Epithelial cell of prostate (primary cell): ENCODE results near the gene P2RX7.
"Not testable (repeated sequence)": the region's sequence is repeated elsewhere in the genome, so short reads cannot be mapped to it uniquely, and the experiment has no call there.

Experiments
- DNase-seq: peaks from one replicate; pipeline ENCODE4 v3.0.0-alpha.2; 2011; ENCODE audit warnings: low read depth, low spot score
- H3K27ac ChIP-seq: fragments of 450-650 bp; 2 replicates; pipeline ENCODE4 v1.5.1; 2017; ENCODE audit warnings: mild to moderate bottlenecking

The P2RX7 gene

GRCh38 chr12:121130866-121131373 is 1.8 kb upstream of the P2RX7 start:
- DNase-seq, result no peak
- no peak overlapping the region for H3K27ac ChIP-seq

GRCh38 chr12:121131941-121132341 is 735 bp upstream of the P2RX7 start:
- H3K27ac ChIP-seq, result no peak overlapping the region
- DNase-seq, result no peak

DNA sequence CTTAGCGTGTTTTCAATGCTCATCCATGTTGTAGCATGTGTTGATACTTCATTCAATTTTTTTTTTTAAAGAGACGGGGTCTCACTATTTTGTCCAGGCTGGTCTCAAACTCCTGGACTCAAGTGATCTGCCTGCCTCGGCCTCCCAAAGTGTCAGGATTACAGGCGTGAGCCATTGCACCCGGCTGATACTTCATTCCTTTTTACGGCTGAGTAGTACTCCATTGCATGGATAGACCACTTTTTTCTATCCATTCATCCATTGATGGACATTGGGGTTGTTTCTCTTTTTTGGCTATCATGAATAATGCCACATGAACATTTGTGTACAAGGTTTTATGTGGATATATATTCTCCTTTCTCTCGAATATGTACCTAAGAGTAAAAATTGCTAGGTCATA is 1.2 kb downstream of the P2RX7 start:
- no peak for DNase-seq
- peak overlapping the region; percentile 50 for H3K27ac ChIP-seq

GRCh38 chr12:121135320-121135719 is 2.6 kb downstream of the P2RX7 start:
- no peak for DNase-seq

GRCh38 chr12:121137512-121137911 is 4.8 kb downstream of the P2RX7 start:
- H3K27ac ChIP-seq, result no peak overlapping the region

More at GRCh38 chr12:121135320-121135719, 2.6 kb downstream of the P2RX7 start:
- no peak overlapping the region for H3K27ac ChIP-seq

GRCh38 chr12:121138284-121138683 is 5.6 kb downstream of the P2RX7 start:
- DNase-seq, result no peak
- H3K27ac ChIP-seq, result no peak overlapping the region

More at GRCh38 chr12:121137512-121137911, 4.8 kb downstream of the P2RX7 start:
- no peak for DNase-seq

DNA sequence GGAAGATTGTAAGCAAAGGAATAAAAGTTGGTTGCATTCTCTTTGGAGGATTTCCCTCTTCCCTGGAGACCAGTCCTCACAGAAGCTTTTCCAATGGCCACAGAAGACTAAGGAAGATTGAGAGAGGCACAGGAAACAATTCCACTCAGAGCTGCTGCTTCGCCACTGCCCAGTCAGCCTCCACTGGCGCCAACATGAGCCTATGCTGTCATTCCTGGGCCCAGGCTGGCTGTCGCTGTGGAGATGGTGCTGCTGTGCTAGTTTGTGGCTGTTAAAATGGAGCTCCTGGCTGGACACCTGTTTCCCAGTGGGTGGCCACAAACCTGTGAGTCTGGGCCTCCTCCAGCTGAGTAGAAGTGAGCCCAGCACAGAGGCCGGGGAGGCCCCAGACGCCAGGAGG is 6.6 kb downstream of the P2RX7 start:
- no peak overlapping the region for H3K27ac ChIP-seq
- no peak for DNase-seq

- no peak for DNase-seq
- H3K27ac ChIP-seq, result no peak overlapping the region
These were observed 9.7 kb downstream of the P2RX7 start for GRCh38 chr12:121142171-121142950.

DNA sequence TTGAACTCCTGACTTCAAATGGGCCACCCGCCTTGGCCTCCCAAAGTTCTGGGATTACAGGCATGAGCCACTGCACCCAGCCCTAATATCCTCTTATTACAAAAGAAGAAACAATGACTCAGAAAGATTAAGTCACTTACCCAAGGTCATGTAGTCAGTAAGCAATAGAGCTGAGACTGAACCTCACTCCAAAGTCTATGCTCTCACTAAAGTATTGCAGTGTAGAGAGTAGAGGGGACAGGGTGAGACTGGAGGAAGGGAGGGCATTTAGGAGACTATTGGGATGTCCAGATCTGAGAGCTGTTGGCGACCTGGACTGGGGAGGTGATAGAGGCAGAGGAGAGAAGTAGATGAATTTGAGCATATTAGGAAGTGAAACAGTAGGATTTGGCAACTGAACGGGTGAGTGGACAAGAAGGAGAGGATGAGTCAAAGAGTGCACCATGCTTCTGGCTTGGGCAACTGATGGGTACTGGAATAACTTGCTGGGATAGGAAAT is 11.8 kb downstream of the P2RX7 start:
- H3K27ac ChIP-seq, result peak overlapping the region; percentile 68
- no peak for DNase-seq

DNA sequence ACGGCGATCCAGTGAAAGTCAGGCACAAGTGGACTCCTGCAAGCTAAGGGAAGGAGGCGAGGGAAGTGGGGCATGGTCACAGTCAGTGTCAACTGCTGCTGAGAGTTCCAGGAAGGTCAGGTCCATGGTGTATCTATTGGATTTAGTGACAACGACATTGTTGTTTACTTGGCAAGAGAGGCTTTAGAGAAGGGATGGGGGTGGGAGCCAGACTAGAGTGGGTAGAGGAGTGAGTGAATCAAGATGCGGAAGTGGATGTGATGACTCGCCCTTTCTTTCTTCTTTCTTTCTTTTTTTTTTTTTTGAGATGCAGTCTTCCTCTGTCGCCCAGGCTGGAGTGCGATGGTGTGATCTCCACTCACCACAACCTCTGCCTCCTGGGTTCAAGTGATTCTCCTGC is 12.5 kb downstream of the P2RX7 start:
- DNase-seq, result no peak
- H3K27ac ChIP-seq, result peak overlapping the region; percentile 68

DNA sequence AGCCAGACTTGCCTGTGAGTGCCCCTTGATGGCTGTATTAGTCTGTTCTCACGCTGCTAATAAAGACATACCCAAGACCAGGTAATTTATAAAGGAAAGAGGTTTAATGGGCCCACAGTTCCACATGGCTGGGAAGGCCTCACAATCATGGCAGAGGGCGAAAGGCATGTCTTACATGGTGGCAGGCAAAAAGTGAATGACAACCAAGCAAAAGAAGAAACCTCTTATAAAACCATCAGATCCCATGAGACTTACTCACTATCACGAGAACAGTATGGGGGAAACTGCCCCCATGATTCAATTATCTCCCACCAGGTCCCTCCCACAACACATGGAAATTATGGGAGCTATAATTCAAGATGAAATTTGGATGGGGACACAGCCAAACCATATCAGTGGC is 16.6 kb downstream of the P2RX7 start:
- not testable (repeated sequence) for H3K27ac ChIP-seq, DNase-seq

DNA sequence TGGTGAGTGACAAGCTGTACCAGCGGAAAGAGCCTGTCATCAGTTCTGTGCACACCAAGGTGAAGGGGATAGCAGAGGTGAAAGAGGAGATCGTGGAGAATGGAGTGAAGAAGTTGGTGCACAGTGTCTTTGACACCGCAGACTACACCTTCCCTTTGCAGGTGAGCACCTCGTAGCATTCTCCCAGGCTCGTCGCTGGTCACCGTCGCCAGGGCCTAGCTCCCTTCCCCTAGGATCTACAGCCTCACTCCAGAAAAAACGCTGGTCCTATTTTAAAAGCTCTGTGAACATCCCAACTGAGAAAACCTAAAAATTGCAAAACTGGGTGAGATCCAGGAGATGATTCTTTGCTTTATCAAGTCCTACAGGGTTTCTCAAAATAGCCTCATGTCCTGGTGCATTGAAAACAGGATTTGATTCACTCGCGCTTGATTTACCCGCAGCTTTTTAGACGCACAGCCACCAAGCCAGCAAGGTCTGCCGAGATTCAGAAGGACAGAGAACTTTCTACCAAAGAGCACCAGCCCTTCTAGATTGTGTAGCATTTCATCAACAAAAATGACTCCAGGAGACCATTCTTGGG is 22.2 kb downstream of the P2RX7 start:
- no peak for DNase-seq
- H3K27ac ChIP-seq, result no peak overlapping the region

GRCh38 chr12:121156365-121156764 is 23.7 kb downstream of the P2RX7 start:
- no peak overlapping the region for H3K27ac ChIP-seq
- no peak for DNase-seq

- no peak for DNase-seq
- H3K27ac ChIP-seq, result no peak overlapping the region
These were observed 25.4 kb downstream of the P2RX7 start for GRCh38 chr12:121158085-121158484.

DNA sequence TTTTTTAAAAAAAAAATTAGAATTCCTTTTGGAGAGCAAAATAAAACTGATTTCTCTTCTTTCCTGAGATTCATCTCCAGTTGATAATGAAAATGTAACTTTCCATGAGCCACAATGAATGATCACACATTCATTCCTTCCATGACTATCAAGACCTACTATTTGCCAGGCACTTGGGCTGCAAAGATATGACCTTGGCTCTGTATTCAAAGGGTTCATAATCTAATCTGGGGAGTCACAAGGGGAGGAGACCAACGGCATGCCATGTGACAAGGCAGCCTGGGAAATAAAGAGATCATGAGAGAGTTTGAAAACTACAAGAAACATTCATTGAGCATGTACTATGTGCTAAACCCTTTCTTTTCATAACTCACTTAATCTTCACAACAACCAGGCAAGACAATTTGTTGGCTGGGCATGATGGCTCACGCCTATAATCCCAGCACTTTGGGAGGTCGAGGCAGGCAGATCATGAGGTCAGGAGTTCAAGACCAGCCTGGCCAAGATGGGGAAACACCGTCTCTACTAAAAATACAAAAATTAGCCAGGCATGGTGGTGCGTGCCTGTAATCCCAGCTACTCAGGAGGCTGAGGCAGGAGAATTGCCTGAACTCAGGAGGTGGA is 26.2 kb downstream of the P2RX7 start:
- not testable (repeated sequence) for H3K27ac ChIP-seq, DNase-seq

- DNase-seq, result no peak
- H3K27ac ChIP-seq, result no peak overlapping the region
These were observed 27.0 kb downstream of the P2RX7 start for GRCh38 chr12:121159467-121160307.

- DNase-seq, result no peak
These were observed 29.7 kb downstream of the P2RX7 start for GRCh38 chr12:121162384-121162783.

DNA sequence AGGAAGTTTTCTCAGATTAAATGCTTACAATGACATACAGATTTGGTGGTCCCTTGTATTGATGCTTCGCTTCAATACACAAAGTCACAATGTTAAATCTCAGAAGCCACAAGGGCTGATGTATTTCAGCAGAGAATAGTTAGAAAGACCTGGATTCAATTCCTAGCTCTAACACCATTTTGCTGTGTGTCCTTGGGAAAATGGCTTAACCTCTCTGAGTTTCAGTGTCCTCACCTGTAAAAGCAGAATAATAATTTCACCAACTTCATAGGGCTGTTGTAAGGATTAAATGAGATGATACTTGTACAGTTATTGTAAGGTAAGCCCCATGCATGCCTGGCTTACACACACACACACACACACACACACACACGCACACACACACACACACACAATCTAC is 30.3 kb downstream of the P2RX7 start:
- no peak for DNase-seq
- H3K27ac ChIP-seq, result no peak overlapping the region

More at GRCh38 chr12:121162384-121162783, 29.7 kb downstream of the P2RX7 start:
- no peak overlapping the region for H3K27ac ChIP-seq

GRCh38 chr12:121164839-121165238 is 32.2 kb downstream of the P2RX7 start:
- H3K27ac ChIP-seq, DNase-seq: not testable (repeated sequence)

DNA sequence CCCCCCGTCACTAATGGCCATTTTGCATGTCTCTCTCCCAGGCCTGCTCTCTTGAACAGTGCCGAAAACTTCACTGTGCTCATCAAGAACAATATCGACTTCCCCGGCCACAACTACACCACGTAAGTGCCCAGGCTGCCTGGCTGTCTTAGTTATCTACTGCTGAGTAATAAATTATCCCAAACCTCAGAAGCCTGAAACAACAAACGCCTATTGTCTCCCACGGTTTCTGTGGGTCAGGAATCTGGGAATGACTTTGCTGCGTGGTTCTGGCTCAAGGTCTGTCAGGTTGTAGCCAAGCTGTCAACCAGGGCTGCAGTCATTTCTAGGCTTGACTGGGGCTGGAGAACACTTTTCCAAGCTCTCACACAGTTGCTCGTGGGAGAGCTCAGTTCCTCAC is 32.6 kb downstream of the P2RX7 start:
- DNase-seq, result no peak
- no peak overlapping the region for H3K27ac ChIP-seq
